ENCODE data around the gene ASB18. TPM values are rescaled to one million over a fixed set of nuclear protein-coding genes. Genes with fewer than 3 reads are reported as not detected.

Gene ASB18
- polyA plus RNA-seq, 4 donors = 0.06 to 0.36 (median 0.09) TPM; not detected in 1

Other genes with a start within 250 kb of the ASB18 start
- under 1 TPM; 0.51 to 0.91 (median 0.82) TPM for gene GBX2, start 96.0 kb downstream of the ASB18 start, polyA plus RNA-seq (ENCODE audit: insufficient read length in 4 of 4)

Data from left renal cortex interstitium (tissue), 4 donors.